Head of caudate nucleus (tissue), 42 donors: Measurements from ENCODE around the gene LARP1.
"Not testable (repeated sequence)": the region's sequence is repeated elsewhere in the genome, so short reads cannot be mapped to it uniquely, and the experiment has no call there.

Source experiments
- DNase-seq, 42 donors: peaks; one replicate each; pipeline versions ENCODE4 v3.0.0 to v3.0.0-alpha.2; 2020 to 2021; ENCODE audit warnings: mixed read lengths in 7 of 42
- intact Hi-C: fragments of 100-400 bp; cut with DNase I; formaldehyde crosslinking; loops from one replicate; pipeline ENCODE4 v1.15.0; 2022

Gene LARP1

GRCh38 chr5:154730761-154731160 is 24.4 kb upstream of the LARP1 start:
- DNase-seq, intact Hi-C loops: not testable (repeated sequence)

GRCh38 chr5:154732212-154732611 is 23.0 kb upstream of the LARP1 start:
- intact Hi-C loops, result no loop called here
- DNase-seq, result no peak

GRCh38 chr5:154734370-154735248 is 20.6 kb upstream of the LARP1 start:
- no peak for DNase-seq
- intact Hi-C loops, result no loop called here

- intact Hi-C loops, DNase-seq: not testable (repeated sequence)
Observed at GRCh38 chr5:154735362-154735761, 19.8 kb upstream of the LARP1 start.

GRCh38 chr5:154736372-154736771 is 18.8 kb upstream of the LARP1 start:
- intact Hi-C loops, DNase-seq: not testable (repeated sequence)

- DNase-seq, result no peak
- intact Hi-C loops, result no loop called here
Observed at GRCh38 chr5:154737667-154738320, 17.4 kb upstream of the LARP1 start.

GRCh38 chr5:154740483-154740882 is 14.7 kb upstream of the LARP1 start:
- peak in 39 of 42 donors; percentile 11 to 76 (median 48) for DNase-seq
- intact Hi-C loops, result no loop called here

GRCh38 chr5:154740957-154741356 is 14.2 kb upstream of the LARP1 start:
- peak in 32 of 42 donors; percentile 8 to 80 (median 36) for DNase-seq
- intact Hi-C loops, result no loop called here

- intact Hi-C loops, result no loop called here
- no peak for DNase-seq
Observed at GRCh38 chr5:154741415-154741814, 13.8 kb upstream of the LARP1 start.

- intact Hi-C loops, result no loop called here
- DNase-seq, result no peak
Observed at GRCh38 chr5:154743812-154744211, 11.4 kb upstream of the LARP1 start.

GRCh38 chr5:154745349-154745748 is 9.8 kb upstream of the LARP1 start:
- intact Hi-C loops, result no loop called here
- no peak for DNase-seq

GRCh38 chr5:154749491-154749890 is 5.7 kb upstream of the LARP1 start:
- no peak for DNase-seq
- intact Hi-C loops, result no loop called here

- intact Hi-C loops, result loop anchor here (10.0 kb wide), 2 partner anchors 194 to 306 kb away; partner anchors contain the start of genes MRPL22 and SAP30L
- not testable (repeated sequence) for DNase-seq
Observed at GRCh38 chr5:154750641-154751040, 4.5 kb upstream of the LARP1 start.

- no peak for DNase-seq
- intact Hi-C loops, result loop anchor here (10.0 kb wide), 2 partner anchors 193 to 307 kb away; partner anchors contain the start of genes MRPL22 and SAP30L
Observed at GRCh38 chr5:154751854-154752253, 3.3 kb upstream of the LARP1 start.

- DNase-seq, result peak in 4 of 42 donors; percentile 6 to 49 (median 15)
- intact Hi-C loops, result loop anchor here (2.0 to 10.0 kb wide), 4 partner anchors 71 to 309 kb away; partner anchors contain the start of genes CNOT8, MRPL22 and SAP30L
Observed at GRCh38 chr5:154753792-154754191, 1.4 kb upstream of the LARP1 start.

- peak; percentile 96 to 100 (median 99) for DNase-seq
- intact Hi-C loops, result loop anchor here (2.0 to 10.0 kb wide), 5 partner anchors 58 to 310 kb away; partner anchors contain the start of genes CNOT8, MRPL22 and SAP30L
Observed at GRCh38 chr5:154754460-154755360, 467 bp upstream of the LARP1 start.

- intact Hi-C loops, result loop anchor here (5.0 to 10.0 kb wide), 3 partner anchors 56 to 311 kb away; partner anchors contain the start of genes MRPL22 and SAP30L
- DNase-seq, result peak in 37 of 42 donors; percentile 11 to 66 (median 31)
Observed at GRCh38 chr5:154756009-154756867, 1.1 kb downstream of the LARP1 start.
